ENCODE measurements around the gene HSF4. TPM values are rescaled to one million over a fixed set of nuclear protein-coding genes. Genes with fewer than 3 reads are reported as not detected.

HSF4 gene, protein sequence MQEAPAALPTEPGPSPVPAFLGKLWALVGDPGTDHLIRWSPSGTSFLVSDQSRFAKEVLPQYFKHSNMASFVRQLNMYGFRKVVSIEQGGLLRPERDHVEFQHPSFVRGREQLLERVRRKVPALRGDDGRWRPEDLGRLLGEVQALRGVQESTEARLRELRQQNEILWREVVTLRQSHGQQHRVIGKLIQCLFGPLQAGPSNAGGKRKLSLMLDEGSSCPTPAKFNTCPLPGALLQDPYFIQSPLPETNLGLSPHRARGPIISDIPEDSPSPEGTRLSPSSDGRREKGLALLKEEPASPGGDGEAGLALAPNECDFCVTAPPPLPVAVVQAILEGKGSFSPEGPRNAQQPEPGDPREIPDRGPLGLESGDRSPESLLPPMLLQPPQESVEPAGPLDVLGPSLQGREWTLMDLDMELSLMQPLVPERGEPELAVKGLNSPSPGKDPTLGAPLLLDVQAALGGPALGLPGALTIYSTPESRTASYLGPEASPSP
- total RNA-seq = 100 to 1,000 TPM in 1 of 4 donors, 10 to 100 TPM in 2, 1 to 10 TPM in 1; 9.0 to 111 (median 29.7) TPM

DNA sequence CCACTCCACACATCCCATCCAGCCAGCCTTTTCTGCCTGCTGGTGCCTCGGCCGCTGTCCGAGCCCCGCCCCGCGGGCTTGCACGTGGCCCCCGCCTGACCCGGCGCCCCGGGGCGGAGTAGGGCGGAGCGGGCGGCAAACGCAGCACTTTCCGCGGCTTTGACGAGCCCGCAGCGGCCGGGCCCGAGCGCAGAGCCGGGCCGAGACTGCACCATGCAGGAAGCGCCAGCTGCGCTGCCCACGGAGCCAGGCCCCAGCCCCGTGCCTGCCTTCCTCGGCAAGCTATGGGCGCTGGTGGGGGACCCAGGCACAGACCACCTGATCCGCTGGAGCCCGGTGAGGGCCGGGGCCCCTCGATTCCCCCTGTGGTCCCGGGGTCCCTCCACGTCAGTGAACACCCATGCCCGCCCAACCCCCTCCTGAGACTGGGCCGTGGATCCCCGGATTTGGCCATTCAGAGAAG is at the start of gene HSF4:
Gene HSF4 (plus strand): TSS at position 147 of the 463 bp plus-strand sequence. CDS start 67 bp downstream, at position 214.
- TF ChIP-seq, protein P1, sequence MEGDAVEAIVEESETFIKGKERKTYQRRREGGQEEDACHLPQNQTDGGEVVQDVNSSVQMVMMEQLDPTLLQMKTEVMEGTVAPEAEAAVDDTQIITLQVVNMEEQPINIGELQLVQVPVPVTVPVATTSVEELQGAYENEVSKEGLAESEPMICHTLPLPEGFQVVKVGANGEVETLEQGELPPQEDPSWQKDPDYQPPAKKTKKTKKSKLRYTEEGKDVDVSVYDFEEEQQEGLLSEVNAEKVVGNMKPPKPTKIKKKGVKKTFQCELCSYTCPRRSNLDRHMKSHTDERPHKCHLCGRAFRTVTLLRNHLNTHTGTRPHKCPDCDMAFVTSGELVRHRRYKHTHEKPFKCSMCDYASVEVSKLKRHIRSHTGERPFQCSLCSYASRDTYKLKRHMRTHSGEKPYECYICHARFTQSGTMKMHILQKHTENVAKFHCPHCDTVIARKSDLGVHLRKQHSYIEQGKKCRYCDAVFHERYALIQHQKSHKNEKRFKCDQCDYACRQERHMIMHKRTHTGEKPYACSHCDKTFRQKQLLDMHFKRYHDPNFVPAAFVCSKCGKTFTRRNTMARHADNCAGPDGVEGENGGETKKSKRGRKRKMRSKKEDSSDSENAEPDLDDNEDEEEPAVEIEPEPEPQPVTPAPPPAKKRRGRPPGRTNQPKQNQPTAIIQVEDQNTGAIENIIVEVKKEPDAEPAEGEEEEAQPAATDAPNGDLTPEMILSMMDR (IDR thresholded peaks at IDR 0.05 in 4 of 5, conservative IDR thresholded peaks at IDR 0.05 in 1 of 5) = no peak
- peak; percentile 88 to 91 for TF ChIP-seq POLR2A (IDR thresholded peaks at IDR 0.05)
- ATAC-seq (peak; percentile 40 to 43), DNase-seq (peak; percentile 65 to 81)
- Histone ChIP-seq H3K9me3 (no peaks in the 10 kb centered on the region), H3K27ac (peak within 1 kb of the TSS; percentile 93 to 100 (median 95)), H3K36me3 (no peaks in the 10 kb centered on the region), H3K4me1 (peaks cover 50 to 53% of the 10 kb centered on the region in 2 donors), H3K4me3 (peak within 1 kb of the TSS; percentile 65 to 78 (median 69)), H3K27me3 (no peaks in the 10 kb centered on the region)
- intact Hi-C loops (cut with DNase I; ENCODE audit: low total_unique reads) = loop anchor here (5.0 kb wide), 1 partner anchor 83 kb away; the partner anchor contains the start of genes FHOD1 and SLC9A5
- in situ Hi-C loops (cut with MboI; ENCODE audit: low sequenced_read_pairs in 4 of 4) = no loop called here

DNA sequence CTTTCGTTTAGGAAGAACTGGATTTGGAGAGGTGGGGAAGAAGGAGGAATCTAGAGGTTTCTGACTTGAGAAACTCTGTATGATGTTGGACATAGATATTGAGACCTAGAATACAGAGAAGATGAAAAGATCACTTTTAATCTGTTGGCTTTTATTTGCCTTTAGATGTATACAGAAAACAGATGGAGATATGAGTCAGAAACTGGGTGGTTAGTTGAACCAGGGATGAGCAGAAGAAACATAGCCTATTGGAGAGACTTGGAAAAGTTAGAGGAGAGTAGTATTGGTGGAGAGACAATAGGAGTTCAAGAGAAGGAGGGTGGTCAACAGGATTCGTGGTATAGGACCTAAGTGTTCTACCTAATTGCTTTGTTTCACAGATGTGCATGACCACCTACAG is 49.8 kb upstream of the HSF4 start:
- peaks cover 0 to 2% of the 10 kb centered on the region in 2 donors for H3K36me3 ChIP-seq
- intact Hi-C loops (cut with DNase I; ENCODE audit: low total_unique reads) = no loop called here
- DNase-seq (no peak), ATAC-seq (no peak)
- TF ChIP-seq POLR2A (IDR thresholded peaks at IDR 0.05) = no peak
- TF ChIP-seq, protein P1 (IDR thresholded peaks at IDR 0.05 in 4 of 5, conservative IDR thresholded peaks at IDR 0.05 in 1 of 5) = no peak
- H3K9me3 ChIP-seq = no peaks in the 10 kb centered on the region
- in situ Hi-C loops (cut with MboI; ENCODE audit: low sequenced_read_pairs in 4 of 4) = no loop called here
- H3K4me3 ChIP-seq = no peak overlapping the region
- peaks cover 36% of the 10 kb centered on the region in 2 donors for H3K4me1 ChIP-seq
- H3K27me3 ChIP-seq = no peaks in the 10 kb centered on the region
- peak overlapping the region in 3 of 4 donors; percentile 16 to 79 (median 77) for H3K27ac ChIP-seq

DNA sequence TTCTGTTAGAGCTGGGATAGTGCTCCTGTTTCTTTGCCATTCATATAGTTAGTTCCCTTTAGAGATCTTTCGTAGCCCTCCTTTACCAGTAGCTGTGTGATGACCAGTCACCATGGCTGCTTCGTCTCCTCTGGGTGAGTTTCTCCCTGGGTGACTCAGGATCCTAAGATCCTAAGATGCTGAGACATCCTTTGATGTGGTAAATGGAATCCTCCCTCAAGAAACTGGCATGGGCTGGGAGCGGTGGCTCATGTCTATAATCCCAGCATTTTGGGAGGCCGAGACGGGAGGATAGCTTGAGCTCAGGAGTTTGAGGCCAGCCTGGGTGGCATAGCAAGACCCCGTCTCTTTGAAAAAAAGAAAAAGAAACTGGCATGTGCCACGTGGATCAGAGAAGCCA is 48.9 kb upstream of the HSF4 start:
- in situ Hi-C loops (cut with MboI; ENCODE audit: low sequenced_read_pairs in 4 of 4) = no loop called here
- no peak for ATAC-seq
- no peaks in the 10 kb centered on the region for H3K27me3 ChIP-seq
- intact Hi-C loops (cut with DNase I; ENCODE audit: low total_unique reads) = no loop called here
- H3K27ac ChIP-seq = peak overlapping the region; percentile 60 to 79 (median 72)
- H3K4me1 ChIP-seq = peaks cover 30 to 33% of the 10 kb centered on the region in 2 donors
- no peak for DNase-seq
- no peaks in the 10 kb centered on the region for H3K9me3 ChIP-seq
- TF ChIP-seq POLR2A (IDR thresholded peaks at IDR 0.05) = no peak
- TF ChIP-seq, protein P1 (IDR thresholded peaks at IDR 0.05 in 4 of 5, conservative IDR thresholded peaks at IDR 0.05 in 1 of 5) = no peak
- no peak overlapping the region for H3K4me3 ChIP-seq
- peaks cover 0 to 10% of the 10 kb centered on the region in 2 donors for H3K36me3 ChIP-seq

DNA sequence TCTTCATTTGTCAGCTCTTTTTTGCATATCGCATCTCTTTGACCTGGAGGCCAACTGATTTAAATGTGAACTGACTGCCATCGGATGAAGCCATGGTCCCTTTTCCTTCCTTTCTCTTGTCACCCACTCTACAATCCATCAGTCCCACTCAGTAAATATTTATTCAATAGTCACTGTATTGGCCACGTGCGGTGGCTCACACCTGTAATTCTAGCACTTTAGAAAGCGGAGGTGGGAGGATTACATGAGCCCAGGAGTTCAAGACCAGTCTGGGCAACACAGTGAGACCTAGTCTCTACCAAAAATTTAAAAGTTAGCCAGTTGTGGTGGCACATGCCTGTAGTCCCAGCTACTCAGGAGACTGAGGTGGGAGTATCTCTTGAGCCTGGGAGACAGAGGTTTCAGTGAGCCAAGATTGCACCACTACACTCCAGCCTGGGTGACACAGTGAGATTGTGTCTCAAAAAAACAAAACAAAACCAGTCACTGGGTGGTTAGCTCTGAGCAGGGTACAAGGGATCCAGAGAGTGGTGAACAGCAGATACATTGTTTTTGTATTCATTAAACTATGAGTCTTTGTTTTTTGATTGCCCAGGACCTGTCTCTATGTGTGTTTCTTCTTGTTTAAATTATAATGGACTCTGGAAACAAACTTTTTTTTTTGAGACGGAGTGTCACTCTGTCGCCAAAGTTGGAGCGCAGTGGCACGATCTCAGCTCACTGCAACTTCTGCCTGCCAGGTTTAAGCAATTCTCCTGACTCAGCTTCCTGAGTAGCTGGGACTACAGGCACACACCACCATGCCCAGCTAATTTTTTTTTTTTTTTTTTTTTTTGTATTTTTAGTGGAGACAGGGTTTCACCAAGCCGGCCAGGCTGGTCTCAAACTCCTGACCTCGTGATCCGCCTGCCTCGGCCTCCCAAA is 47.9 kb upstream of the HSF4 start:
- Histone ChIP-seq H3K4me3 (no peak overlapping the region), H3K27ac (peak overlapping the region; percentile 60 to 79 (median 72)), H3K27me3 (no peaks in the 10 kb centered on the region), H3K36me3 (peaks cover 0 to 19% of the 10 kb centered on the region in 2 donors), H3K4me1 (peaks cover 21 to 23% of the 10 kb centered on the region in 2 donors), H3K9me3 (no peaks in the 10 kb centered on the region)
- DNase-seq = no peak
- in situ Hi-C loops (cut with MboI; ENCODE audit: low sequenced_read_pairs in 4 of 4) = no loop called here
- TF ChIP-seq POLR2A (IDR thresholded peaks at IDR 0.05) = no peak
- TF ChIP-seq, protein P1 (IDR thresholded peaks at IDR 0.05 in 4 of 5, conservative IDR thresholded peaks at IDR 0.05 in 1 of 5) = no peak
- peak; percentile 34 to 47 for ATAC-seq
- intact Hi-C loops (cut with DNase I; ENCODE audit: low total_unique reads) = no loop called here

Measured in gastrocnemius medialis (tissue), 4 donors.